Thyroid gland (tissue), 4 donors: ENCODE data around the gene SLC6A19.

Experiments
- POLR2A ChIP-seq, 2 donors: fragments of 450-650 bp; IDR thresholded peaks; one replicate each; pipeline ENCODE4 v1.6.1; 2017; ENCODE audit warnings: antibody characterized with exemption in 2 of 2, mild to moderate bottlenecking in 2 of 2, moderate library complexity in 1 of 2
- TF ChIP-seq, protein P1 (sequence below), 6 experiments: fragments of 200-600 bp in 3 of 6; fragments of 450-650 bp in 3 of 6; sonication (generic) in 3 of 6; IDR thresholded peaks; one replicate each; pipeline ENCODE4 v1.5.1; 2016 to 2019; ENCODE audit warnings: antibody characterized with exemption in 6 of 6, mild to moderate bottlenecking in 2 of 6, inconsistent platforms in 1 of 6, moderate library complexity in 1 of 6

DNA sequence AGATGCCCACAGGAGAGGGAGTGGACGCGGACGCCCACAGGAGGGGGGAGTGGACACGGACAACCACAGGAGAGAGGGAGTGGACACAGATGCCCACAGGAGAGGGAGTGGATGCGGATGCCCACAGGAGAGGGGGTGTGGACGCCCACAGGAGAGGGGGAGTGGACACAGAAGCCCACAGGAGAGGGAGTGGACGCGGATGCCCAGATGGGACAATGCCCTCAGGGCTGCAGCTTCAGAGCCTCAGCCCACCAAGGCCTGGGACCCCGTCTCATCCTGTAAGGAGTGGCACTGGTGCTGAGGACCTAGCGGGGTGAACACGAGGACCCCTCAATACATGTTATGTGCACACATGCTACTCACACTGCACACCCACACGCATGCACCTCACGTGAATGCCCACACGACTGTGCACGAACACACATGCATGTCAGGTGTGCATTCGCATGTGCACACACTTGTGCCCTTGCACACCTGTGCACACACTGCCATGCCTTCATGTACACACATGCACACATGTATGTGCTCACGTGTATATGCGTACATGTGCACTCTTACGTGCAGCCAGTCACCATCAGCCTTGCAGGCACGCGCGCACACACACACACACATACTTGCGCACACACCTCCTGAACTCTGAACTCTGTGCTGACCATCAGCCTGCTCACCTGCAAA, 58.5 kb downstream of the SLC6A19 start:
- TF ChIP-seq, protein P1, sequence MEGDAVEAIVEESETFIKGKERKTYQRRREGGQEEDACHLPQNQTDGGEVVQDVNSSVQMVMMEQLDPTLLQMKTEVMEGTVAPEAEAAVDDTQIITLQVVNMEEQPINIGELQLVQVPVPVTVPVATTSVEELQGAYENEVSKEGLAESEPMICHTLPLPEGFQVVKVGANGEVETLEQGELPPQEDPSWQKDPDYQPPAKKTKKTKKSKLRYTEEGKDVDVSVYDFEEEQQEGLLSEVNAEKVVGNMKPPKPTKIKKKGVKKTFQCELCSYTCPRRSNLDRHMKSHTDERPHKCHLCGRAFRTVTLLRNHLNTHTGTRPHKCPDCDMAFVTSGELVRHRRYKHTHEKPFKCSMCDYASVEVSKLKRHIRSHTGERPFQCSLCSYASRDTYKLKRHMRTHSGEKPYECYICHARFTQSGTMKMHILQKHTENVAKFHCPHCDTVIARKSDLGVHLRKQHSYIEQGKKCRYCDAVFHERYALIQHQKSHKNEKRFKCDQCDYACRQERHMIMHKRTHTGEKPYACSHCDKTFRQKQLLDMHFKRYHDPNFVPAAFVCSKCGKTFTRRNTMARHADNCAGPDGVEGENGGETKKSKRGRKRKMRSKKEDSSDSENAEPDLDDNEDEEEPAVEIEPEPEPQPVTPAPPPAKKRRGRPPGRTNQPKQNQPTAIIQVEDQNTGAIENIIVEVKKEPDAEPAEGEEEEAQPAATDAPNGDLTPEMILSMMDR (IDR thresholded peaks at IDR 0.05) = no peak
- TF ChIP-seq POLR2A (IDR thresholded peaks at IDR 0.05) = no peak
